OCI-LY3 (cell line): ENCODE data around the gene MYO15A.

ENCODE experiments used
- H2AFZ ChIP-seq: fragments of 200-600, 300-600 bp; shearing (Covaris generic); 2 replicates; pipeline ENCODE4 v1.6.0; 2014; ENCODE audit warnings: antibody characterized with exemption, low read depth, low read length
- H3K27ac ChIP-seq: fragments of 200-600, 300-600 bp; sonication (generic); 2 replicates; pipeline ENCODE4 v1.5.1; 2014; ENCODE audit warnings: mild to moderate bottlenecking, low read length, moderate library complexity, mixed read lengths
- H3K27me3 ChIP-seq: fragments of 200-600, 300-600 bp; sonication (generic); 2 replicates; pipeline ENCODE4 v1.6.1; 2014; ENCODE audit warnings: low read depth, low read length, mixed read lengths
- H3K36me3 ChIP-seq: fragments of 200-600, 300-600 bp; sonication (generic); replicated peaks from 2 replicates; pipeline ENCODE3; 2014; ENCODE audit warnings: low read depth, low read length, mixed read lengths
- H3K4me1 ChIP-seq: fragments of 300-600, 200-600 bp; sonication (generic); 2 replicates; pipeline ENCODE4 v1.6.1; 2014; ENCODE audit warnings: low read length, mixed read lengths
- H3K4me2 ChIP-seq: fragments of 200-600, 300-600 bp; sonication (generic); 2 replicates; pipeline ENCODE4 v1.6.1; 2014; ENCODE audit warnings: low read length, mixed read lengths
- H3K4me3 ChIP-seq: fragments of 300-600, 200-600 bp; sonication (generic); 2 replicates; pipeline ENCODE4 v1.5.1; 2014; ENCODE audit warnings: antibody characterized with exemption, mild to moderate bottlenecking, low read length, moderate library complexity
- H3K79me2 ChIP-seq: fragments of 300-600, 200-600 bp; shearing (Covaris generic); 2 replicates; pipeline ENCODE4 v1.6.1; 2014; ENCODE audit warnings: mild to moderate bottlenecking, low read length, mixed read lengths
- H3K9ac ChIP-seq: fragments of 300-600, 200-600 bp; shearing (Covaris generic); 2 replicates; pipeline ENCODE4 v1.6.0; 2014; ENCODE audit warnings: mild to moderate bottlenecking, low read length, moderate library complexity
- H3K9me3 ChIP-seq: fragments of 200-600, 300-600 bp; shearing (Covaris generic); 2 replicates; pipeline ENCODE4 v1.6.1; 2014; ENCODE audit warnings: low read length, mixed read lengths; ENCODE audit not compliant: insufficient read depth
- H4K20me1 ChIP-seq: fragments of 200-600, 300-600 bp; sonication (generic); 2 replicates; pipeline ENCODE4 v1.6.1; 2016; ENCODE audit warnings: low read length, mixed read lengths; ENCODE audit not compliant: insufficient read depth
- CTCF ChIP-seq: fragments of 200-600, 300-600 bp; sonication (generic); IDR thresholded peaks from 2 replicates; pipeline ENCODE4 v1.5.1; 2014; ENCODE audit warnings: antibody characterized with exemption, low read length, low read depth
- EZH2phosphoT487 ChIP-seq: fragments of 200-600 bp; shearing (Covaris generic); IDR thresholded peaks from 2 replicates; pipeline ENCODE4 v1.6.1; 2018; ENCODE audit warnings: antibody characterized with exemption, mixed run types, low read depth

MYO15A gene

GRCh38 chr17:18084256-18084655, 24.3 kb upstream of the MYO15A start:
- H3K9me3 ChIP-seq: no peaks in the 10 kb centered on the region

GRCh38 chr17:18087610-18088491, 20.7 kb upstream of the MYO15A start, which contains the start of gene DRG2:
Gene DRG2, plus strand, starts transcription at chr17:18087948. Its CDS starts 76 bp downstream, at chr17:18088024.
- Histone ChIP-seq H3K4me2 (peak within 1 kb of the TSS; percentile 75), H3K9me3 (no peaks in the 10 kb centered on the region), H3K4me3 (peak within 1 kb of the TSS; percentile 92), H4K20me1 (no peaks in the 10 kb centered on the region), H2AFZ (no peak within 1 kb of the TSS; the same call in 1 of the 2 replicates), H3K4me1 (no peaks in the 10 kb centered on the region), H3K27me3 (no peaks in the 10 kb centered on the region), H3K36me3 (no peaks in the 10 kb centered on the region), H3K79me2 (peaks cover 22% of the 10 kb centered on the region), H3K9ac (peak within 1 kb of the TSS; percentile 88), H3K27ac (peak within 1 kb of the TSS; percentile 34)
- no peak for TF ChIP-seq EZH2phosphoT487

More at GRCh38 chr17:18084256-18084655, 24.3 kb upstream of the MYO15A start:
- Histone ChIP-seq H3K79me2 (peaks cover 15% of the 10 kb centered on the region), H3K4me3 (no peak overlapping the region), H3K4me2 (no peak overlapping the region), H2AFZ (no peak overlapping the region), H3K27ac (no peak overlapping the region), H3K36me3 (no peaks in the 10 kb centered on the region), H3K9ac (no peak overlapping the region), H3K27me3 (no peaks in the 10 kb centered on the region), H4K20me1 (no peaks in the 10 kb centered on the region), H3K4me1 (no peaks in the 10 kb centered on the region)
- TF ChIP-seq EZH2phosphoT487: no peak
- no peak for TF ChIP-seq CTCF

- Histone ChIP-seq H2AFZ (no peak overlapping the region), H3K4me2 (no peak overlapping the region), H3K9ac (no peak overlapping the region), H4K20me1 (no peaks in the 10 kb centered on the region), H3K4me3 (no peak overlapping the region), H3K9me3 (no peaks in the 10 kb centered on the region), H3K27ac (no peak overlapping the region), H3K4me1 (no peaks in the 10 kb centered on the region), H3K36me3 (no peaks in the 10 kb centered on the region), H3K27me3 (no peaks in the 10 kb centered on the region), H3K79me2 (peaks cover 22% of the 10 kb centered on the region)
- TF ChIP-seq EZH2phosphoT487 (no peak), CTCF (no peak)
Observed at GRCh38 chr17:18089613-18090012, 18.9 kb upstream of the MYO15A start.

GRCh38 chr17:18093616-18094408, 14.7 kb upstream of the MYO15A start:
- TF ChIP-seq CTCF (no peak), EZH2phosphoT487 (no peak)
- H3K9ac ChIP-seq: no peak overlapping the region

More at GRCh38 chr17:18093616-18094408, 14.7 kb upstream of the MYO15A start:
- Histone ChIP-seq H3K4me2 (no peak overlapping the region), H3K4me1 (no peaks in the 10 kb centered on the region), H3K4me3 (no peak overlapping the region), H2AFZ (no peak overlapping the region), H4K20me1 (no peaks in the 10 kb centered on the region), H3K27me3 (no peaks in the 10 kb centered on the region), H3K36me3 (no peaks in the 10 kb centered on the region), H3K79me2 (peaks cover 11% of the 10 kb centered on the region), H3K27ac (no peak overlapping the region), H3K9me3 (no peaks in the 10 kb centered on the region)
